ENCODE results near the gene MED10.

Gene MED10

GRCh38 chr5:6348476-6349000, 29.8 kb downstream of the MED10 start:
- no peak for DNase-seq

DNA sequence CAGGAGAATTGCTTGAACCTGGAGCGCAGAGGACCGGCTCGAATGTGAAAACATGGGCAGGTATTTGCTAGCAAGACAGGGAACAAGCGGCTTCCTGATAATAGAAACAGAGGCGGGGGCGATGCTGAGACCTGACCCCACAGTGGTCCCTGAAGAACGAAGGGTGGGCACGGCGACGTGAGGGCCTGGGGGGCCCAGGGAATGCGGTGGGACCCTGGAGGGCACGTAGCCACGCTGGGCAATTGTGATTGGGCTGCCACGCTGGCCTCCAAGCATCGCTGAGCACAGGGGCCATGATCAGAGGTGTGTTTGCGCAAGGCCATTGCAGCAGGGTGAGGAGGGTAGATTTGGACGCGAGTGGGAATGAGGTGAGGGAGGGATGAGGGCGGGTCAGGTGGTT, 30.7 kb downstream of the MED10 start:
- DNase-seq: no peak

- DNase-seq: no peak
Observed at GRCh38 chr5:6347165-6347564, 31.2 kb downstream of the MED10 start.

GRCh38 chr5:6344593-6344989, 33.8 kb downstream of the MED10 start:
- no peak for DNase-seq

- no peak for DNase-seq
Observed at GRCh38 chr5:6343951-6344592, 34.3 kb downstream of the MED10 start.

GRCh38 chr5:6342689-6343315, 35.5 kb downstream of the MED10 start:
- no peak for DNase-seq

DNA sequence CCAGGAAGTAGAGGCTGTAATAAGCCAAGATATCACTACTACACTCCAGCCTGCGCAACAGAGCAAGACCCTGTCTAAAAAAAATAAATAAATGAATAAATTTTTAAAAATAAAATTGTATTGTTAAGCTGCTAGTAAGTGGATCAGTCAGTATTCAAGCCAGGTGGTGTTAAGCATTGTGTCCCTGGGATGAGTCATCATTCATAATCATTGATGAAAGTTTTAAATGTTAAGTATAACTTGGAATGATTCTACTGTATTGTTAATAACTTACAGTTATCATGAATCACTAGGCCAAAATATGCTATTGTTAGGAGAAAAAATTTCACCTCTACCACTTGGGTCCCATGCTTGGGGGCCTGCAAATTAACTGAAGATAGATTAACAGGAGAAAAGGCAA, 38.2 kb downstream of the MED10 start:
- no peak for DNase-seq

- DNase-seq: no peak
Observed at GRCh38 chr5:6338871-6339270, 39.5 kb downstream of the MED10 start.

DNA sequence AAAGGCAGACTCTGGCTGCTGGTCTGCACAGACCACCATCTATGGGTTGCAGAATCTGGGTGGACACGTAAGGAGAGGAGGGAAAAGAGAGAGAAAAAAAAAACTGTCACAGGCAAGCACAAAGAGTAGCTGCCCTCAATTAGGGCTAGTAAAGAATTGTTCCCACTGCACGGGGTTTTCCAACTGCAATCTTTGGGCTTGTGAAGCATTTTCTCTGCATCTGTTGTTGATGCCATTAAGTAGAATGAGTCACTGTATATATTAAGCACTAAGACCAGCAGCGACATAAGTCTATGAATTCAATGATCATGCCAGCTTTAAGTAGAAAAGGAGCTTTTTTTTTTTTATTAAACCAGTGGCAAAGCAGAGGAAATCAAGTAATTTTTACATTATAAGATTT, 40.2 kb downstream of the MED10 start:
- no peak for DNase-seq

DNA sequence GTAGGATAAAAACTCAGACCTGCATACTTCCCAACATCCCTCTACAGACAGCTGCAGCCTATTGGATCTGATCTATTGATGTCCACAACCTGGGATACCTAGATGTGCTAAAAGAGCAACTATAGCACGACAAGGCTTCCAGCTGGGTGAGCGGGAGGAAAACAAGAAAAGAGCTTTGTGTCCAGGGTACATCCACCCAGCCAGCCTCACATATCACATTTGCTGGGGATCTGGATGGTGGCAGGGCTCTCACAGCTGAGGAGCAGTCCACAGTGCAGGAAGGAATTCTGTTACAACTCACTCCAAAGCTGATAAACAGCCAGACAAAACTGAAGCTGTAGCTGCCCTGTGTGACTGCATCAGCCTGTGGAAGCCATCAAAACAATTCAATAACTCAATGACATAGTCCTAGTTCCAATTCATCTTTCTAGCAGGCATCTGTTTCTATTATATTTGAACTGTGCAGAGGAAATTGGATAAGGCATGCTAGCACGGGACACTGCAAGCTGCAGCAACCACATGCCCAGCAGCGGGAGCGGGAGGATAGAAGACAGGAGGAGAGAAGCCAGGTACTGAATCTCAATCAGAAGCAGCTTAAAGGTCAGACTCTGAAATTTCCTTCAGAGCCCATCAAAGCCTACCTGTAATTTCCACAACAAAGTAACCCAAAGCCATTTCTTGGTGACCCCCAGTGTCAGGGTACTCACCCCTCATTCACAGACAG, 45.0 kb downstream of the MED10 start:
- no peak for DNase-seq

- no peak for DNase-seq
Observed at GRCh38 chr5:6328173-6328572, 50.2 kb downstream of the MED10 start.

DNA sequence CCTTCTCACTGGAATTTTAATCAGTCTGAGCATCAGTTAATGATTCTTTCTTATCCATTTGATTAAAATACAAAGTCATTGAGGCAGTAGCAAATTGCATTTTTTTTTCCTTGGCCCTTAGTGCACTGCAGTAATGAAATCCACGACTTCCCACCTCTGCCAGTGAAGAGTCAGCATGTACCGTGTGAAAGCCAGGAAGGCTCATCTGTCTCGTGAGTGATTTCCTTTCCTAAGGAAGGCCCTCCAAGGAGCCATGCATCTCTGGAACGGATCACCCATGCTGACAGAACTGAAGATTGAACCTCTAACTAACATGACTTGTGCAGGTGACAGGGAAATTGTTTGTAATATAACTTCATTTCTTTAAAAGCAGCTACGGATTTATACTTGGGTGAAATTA, 51.6 kb downstream of the MED10 start:
- DNase-seq: no peak

DNA sequence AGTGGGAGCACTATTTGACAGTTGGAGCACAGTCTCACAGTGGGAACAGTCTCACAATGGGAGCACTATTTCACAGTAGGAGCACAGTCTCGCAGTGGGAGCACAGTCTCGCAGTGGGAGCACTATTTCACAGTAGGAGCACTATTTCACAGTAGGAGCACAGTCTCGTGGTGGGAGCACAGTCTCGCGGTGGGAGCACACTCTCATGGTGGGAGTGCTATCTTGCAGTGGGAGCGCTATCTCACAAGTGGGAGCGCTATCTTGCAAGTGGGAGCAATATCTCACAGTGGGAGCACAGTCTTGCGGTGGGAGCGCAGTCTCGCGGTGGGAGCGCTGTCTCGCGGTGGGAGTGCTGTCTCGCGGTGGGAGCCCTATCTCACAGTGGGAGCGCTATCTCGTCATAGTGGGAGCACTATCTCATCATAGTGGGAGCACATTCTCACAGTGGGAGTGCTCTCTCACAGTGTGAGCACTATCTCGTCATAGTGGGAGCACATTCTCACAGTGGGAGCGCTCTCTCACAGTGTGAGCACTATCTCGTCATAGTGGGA, 56.1 kb downstream of the MED10 start:
- DNase-seq: no peak
